HEK293 (cell line): Measurements from ENCODE around the gene CD81.

ENCODE experiments used
- CTCF ChIA-PET: fragments of 350-600 bp; formaldehyde crosslinking; extraction: SDS; loops from one replicate; lab custom pipeline; 2021; ENCODE audit warnings: antibody characterized with exemption; lab: Yijun Ruan, JAX
- POLR2A ChIA-PET: fragments of 300-600 bp; formaldehyde crosslinking; extraction: SDS; loops from one replicate; lab custom pipeline; 2020; ENCODE audit warnings: antibody characterized with exemption, inconsistent platforms; lab: Yijun Ruan, JAX
- H3K27ac ChIP-seq: fragments of 200-500 bp; sonication (Bioruptor generic); 2 replicates; pipeline ENCODE4 v1.5.1; 2014; ENCODE audit warnings: low read depth, low read length, control low read depth, inconsistent platforms; ENCODE audit errors: extremely low read depth
- H3K36me3 ChIP-seq, 2 experiments: fragments of 200-500 bp in 1 of 2; sonication (Bioruptor generic) in 1 of 2; 1 replicate in 1 of 2; 2 replicates in 1 of 2; pipeline ENCODE4 v1.5.1; 2014 to 2017; ENCODE audit warnings: inconsistent platforms in 2 of 2, low read length in 2 of 2; ENCODE audit not compliant: control insufficient read depth in 2 of 2, insufficient read depth in 1 of 2
- H3K4me1 ChIP-seq: fragments of 200-500 bp; sonication (Bioruptor generic); 2 replicates; pipeline ENCODE4 v1.5.1; 2014; ENCODE audit warnings: mild to moderate bottlenecking, low read length, inconsistent platforms; ENCODE audit not compliant: control insufficient read depth, insufficient read depth
- H3K4me3 ChIP-seq: 2 replicates; pipeline ENCODE4 v1.5.1; 2011; ENCODE audit warnings: low read depth, mild to moderate bottlenecking, control low read depth, low read length, moderate library complexity
- H3K9me3 ChIP-seq: fragments of 200-500 bp; sonication (Bioruptor generic); 2 replicates; pipeline ENCODE4 v1.5.1; 2014; ENCODE audit warnings: low read depth, low read length, inconsistent platforms; ENCODE audit not compliant: control insufficient read depth, insufficient read depth
- KLF1 ChIP-seq: fragments of 450-650 bp; formaldehyde crosslinking; IDR thresholded peaks from 2 replicates; pipeline ENCODE4 v1.5.1; 2016; ENCODE audit warnings: missing biosample characterization, missing genetic modification characterization
- PRDM4 ChIP-seq: fragments of 450-650 bp; formaldehyde crosslinking; IDR thresholded peaks from 2 replicates; pipeline ENCODE4 v1.5.1; 2017; ENCODE audit warnings: missing biosample characterization, missing genetic modification characterization
- PRDM6 ChIP-seq: fragments of 450-650 bp; formaldehyde crosslinking; IDR thresholded peaks from 2 replicates; pipeline ENCODE4 v1.5.1; 2017; ENCODE audit warnings: missing biosample characterization, missing genetic modification characterization
- REST ChIP-seq: fragments of 450-650 bp; formaldehyde crosslinking; IDR thresholded peaks from 2 replicates; pipeline ENCODE4 v1.5.1; 2016; ENCODE audit warnings: missing biosample characterization, missing genetic modification characterization
- ZNF174 ChIP-seq: fragments of 450-650 bp; formaldehyde crosslinking; IDR thresholded peaks from 2 replicates; pipeline ENCODE4 v1.5.0; 2017; ENCODE audit warnings: missing biosample characterization, mild to moderate bottlenecking, missing genetic modification characterization
- ZNF292 ChIP-seq: fragments of 450-650 bp; formaldehyde crosslinking; IDR thresholded peaks from 2 replicates; pipeline ENCODE4 v1.5.1; 2016; ENCODE audit warnings: low read depth, missing biosample characterization, missing genetic modification characterization, borderline replicate concordance
- ZNF664 ChIP-seq: fragments of 450-650 bp; formaldehyde crosslinking; IDR thresholded peaks from 2 replicates; pipeline ENCODE4 v1.5.1; 2016; ENCODE audit warnings: missing biosample characterization, missing genetic modification characterization
- ZNF692 ChIP-seq: fragments of 450-650 bp; formaldehyde crosslinking; IDR thresholded peaks from 2 replicates; pipeline ENCODE4 v1.5.1; 2016; ENCODE audit warnings: missing biosample characterization, missing genetic modification characterization
- ZNF747 ChIP-seq: fragments of 450-650 bp; formaldehyde crosslinking; IDR thresholded peaks from 2 replicates; pipeline ENCODE4 v1.5.1; 2016; ENCODE audit warnings: missing biosample characterization, missing genetic modification characterization
- ZNF76 ChIP-seq: fragments of 450-650 bp; formaldehyde crosslinking; IDR thresholded peaks from 2 replicates; pipeline ENCODE4; 2016; ENCODE audit warnings: low read depth, missing biosample characterization, missing genetic modification characterization, borderline replicate concordance

CD81 gene

GRCh38 chr11:2369320-2369719, 7.8 kb upstream of the CD81 start:
- POLR2A ChIA-PET, result no interaction called here

More at GRCh38 chr11:2369320-2369719, 7.8 kb upstream of the CD81 start:
- TF ChIP-seq PRDM6 (tag by site-specific recombination) (no peak), ZNF747 (tag by site-specific recombination) (no peak), REST (tag by site-specific recombination) (no peak), ZNF76 (no peak), ZNF692 (no peak), ZNF292 (tag by site-specific recombination) (no peak), PRDM4 (tag by site-specific recombination) (no peak), ZNF664 (tag by site-specific recombination) (no peak), ZNF174 (tag by site-specific recombination) (no peak), KLF1 (no peak)
- Histone ChIP-seq H3K27ac (no peak overlapping the region), H3K4me1 (no peaks in the 10 kb centered on the region), H3K4me3 (no peak overlapping the region), H3K9me3 (no peaks in the 10 kb centered on the region), H3K36me3 (no peaks in the 10 kb centered on the region)
- CTCF ChIA-PET, result no interaction called here
